ENCODE data around the gene DUSP28. TPM values are rescaled to one million over a fixed set of nuclear protein-coding genes. Genes with fewer than 3 reads are reported as not detected.

Gene DUSP28
- total RNA-seq, 1 experiment from 2014 or later = 2.3 TPM

DNA sequence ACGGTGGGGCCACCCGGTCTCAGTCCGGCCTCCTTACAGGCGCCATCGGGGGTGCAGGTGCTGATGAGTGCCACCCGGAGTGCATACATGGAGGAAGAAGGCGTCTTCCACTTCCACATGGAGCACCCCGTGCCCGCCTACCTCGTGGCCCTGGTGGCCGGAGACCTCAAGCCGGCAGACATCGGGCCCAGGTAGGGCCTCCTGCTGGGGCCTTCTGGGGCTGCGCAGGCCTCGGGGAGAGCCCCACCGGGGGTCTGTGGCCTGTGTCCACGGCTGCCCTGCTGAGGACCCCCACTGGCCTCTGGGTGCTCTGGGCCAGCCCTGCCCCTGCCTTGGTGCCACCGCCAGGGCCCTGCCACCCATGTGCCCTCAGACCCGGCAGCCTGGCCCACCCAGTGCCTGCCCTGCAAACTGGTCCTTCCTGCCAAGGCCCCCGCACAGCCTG is 12.9 kb downstream of the DUSP28 start (continued):
- TF ChIP-seq ZNF425 (CRISPR knock-in tag; conservative IDR thresholded peaks at IDR 0.05) (no peak), NFYB (CRISPR knock-in tag; conservative IDR thresholded peaks at IDR 0.05; ENCODE audit: low read depth) (no peak), MXD4 (CRISPR knock-in tag; IDR thresholded peaks at IDR 0.05; ENCODE audit: borderline replicate concordance) (no peak)

- Mint-ChIP-seq H3K27me3 (ENCODE audit: low read depth) (peaks cover 12% of the 10 kb centered on the region), H3K4me3 (no peak overlapping the region), H3K36me3 (no peaks in the 10 kb centered on the region), H3K27ac (no peak overlapping the region), H3K9me3 (no peaks in the 10 kb centered on the region), H3K4me1 (no peaks in the 10 kb centered on the region)
- TF ChIP-seq TEAD4 (CRISPR knock-in tag; IDR thresholded peaks at IDR 0.05) = no peak
- TF ChIP-seq RELA (CRISPR knock-in tag; IDR thresholded peaks at IDR 0.05; ENCODE audit: borderline replicate concordance) = no peak
- TF ChIP-seq GABPB1 (CRISPR knock-in tag; IDR thresholded peaks at IDR 0.05) = no peak
- TF ChIP-seq TCF7 (CRISPR knock-in tag; IDR thresholded peaks at IDR 0.05; ENCODE audit: low read depth) = no peak
- TF ChIP-seq FOXP1 (CRISPR knock-in tag; IDR thresholded peaks at IDR 0.05; ENCODE audit: borderline replicate concordance) = no peak
- TF ChIP-seq MYBL2 (CRISPR knock-in tag; IDR thresholded peaks at IDR 0.05) = no peak
- no peak for TF ChIP-seq STAT6 (CRISPR knock-in tag; conservative IDR thresholded peaks at IDR 0.05; ENCODE audit: low read depth)
- TF ChIP-seq, protein P1, sequence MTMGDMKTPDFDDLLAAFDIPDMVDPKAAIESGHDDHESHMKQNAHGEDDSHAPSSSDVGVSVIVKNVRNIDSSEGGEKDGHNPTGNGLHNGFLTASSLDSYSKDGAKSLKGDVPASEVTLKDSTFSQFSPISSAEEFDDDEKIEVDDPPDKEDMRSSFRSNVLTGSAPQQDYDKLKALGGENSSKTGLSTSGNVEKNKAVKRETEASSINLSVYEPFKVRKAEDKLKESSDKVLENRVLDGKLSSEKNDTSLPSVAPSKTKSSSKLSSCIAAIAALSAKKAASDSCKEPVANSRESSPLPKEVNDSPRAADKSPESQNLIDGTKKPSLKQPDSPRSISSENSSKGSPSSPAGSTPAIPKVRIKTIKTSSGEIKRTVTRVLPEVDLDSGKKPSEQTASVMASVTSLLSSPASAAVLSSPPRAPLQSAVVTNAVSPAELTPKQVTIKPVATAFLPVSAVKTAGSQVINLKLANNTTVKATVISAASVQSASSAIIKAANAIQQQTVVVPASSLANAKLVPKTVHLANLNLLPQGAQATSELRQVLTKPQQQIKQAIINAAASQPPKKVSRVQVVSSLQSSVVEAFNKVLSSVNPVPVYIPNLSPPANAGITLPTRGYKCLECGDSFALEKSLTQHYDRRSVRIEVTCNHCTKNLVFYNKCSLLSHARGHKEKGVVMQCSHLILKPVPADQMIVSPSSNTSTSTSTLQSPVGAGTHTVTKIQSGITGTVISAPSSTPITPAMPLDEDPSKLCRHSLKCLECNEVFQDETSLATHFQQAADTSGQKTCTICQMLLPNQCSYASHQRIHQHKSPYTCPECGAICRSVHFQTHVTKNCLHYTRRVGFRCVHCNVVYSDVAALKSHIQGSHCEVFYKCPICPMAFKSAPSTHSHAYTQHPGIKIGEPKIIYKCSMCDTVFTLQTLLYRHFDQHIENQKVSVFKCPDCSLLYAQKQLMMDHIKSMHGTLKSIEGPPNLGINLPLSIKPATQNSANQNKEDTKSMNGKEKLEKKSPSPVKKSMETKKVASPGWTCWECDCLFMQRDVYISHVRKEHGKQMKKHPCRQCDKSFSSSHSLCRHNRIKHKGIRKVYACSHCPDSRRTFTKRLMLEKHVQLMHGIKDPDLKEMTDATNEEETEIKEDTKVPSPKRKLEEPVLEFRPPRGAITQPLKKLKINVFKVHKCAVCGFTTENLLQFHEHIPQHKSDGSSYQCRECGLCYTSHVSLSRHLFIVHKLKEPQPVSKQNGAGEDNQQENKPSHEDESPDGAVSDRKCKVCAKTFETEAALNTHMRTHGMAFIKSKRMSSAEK (CRISPR knock-in tag; IDR thresholded peaks at IDR 0.05; ENCODE audit: borderline replicate concordance) = no peak
- TF ChIP-seq ZNF219 (CRISPR knock-in tag; IDR thresholded peaks at IDR 0.05; ENCODE audit: borderline replicate concordance) = no peak
- TF ChIP-seq USF1 (CRISPR knock-in tag; IDR thresholded peaks at IDR 0.05) = no peak
- TF ChIP-seq SMAD4 (CRISPR knock-in tag; IDR thresholded peaks at IDR 0.05) = no peak
- no peak for TF ChIP-seq IRF1 (CRISPR knock-in tag; IDR thresholded peaks at IDR 0.05)
- ChIA-PET CTCF (interaction anchor here (1.4 kb wide), 1 partner anchor 60 kb away, joined by 4 read pairs; no protein-coding TSS in a partner anchor), POLR2A (interaction anchor here (0.7 kb wide), 1 partner anchor 13 kb away, joined by 3 read pairs; the partner anchor contains the start of gene CAPN10)
- no peak for ATAC-seq
- DNase-seq (ENCODE audit: low spot score) = no peak
These were observed 13.6 kb downstream of the DUSP28 start for GRCh38 chr2:240573516-240574385.

Measured in WTC11 (cell line).